HK-2 (cell line): ENCODE data around the gene KISS1.
"Not testable (repeated sequence)": the region's sequence is repeated elsewhere in the genome, so short reads cannot be mapped to it uniquely, and the experiment has no call there.

Experiments used
- DNase-seq: peaks from one replicate; pipeline ENCODE4 v3.0.0-alpha.2; 2018; ENCODE audit not compliant: unreplicated experiment

Gene KISS1

GRCh38 chr1:204196068-204196795 is at the start of gene KISS1:
Gene KISS1, minus strand, starts transcription at chr1:204196491. Its CDS starts 3,615 bp downstream, at chr1:204192876.
- DNase-seq: no peak

GRCh38 chr1:204242920-204243319 is 46.6 kb upstream of the KISS1 start:
- DNase-seq: no peak

GRCh38 chr1:204241914-204242313 is 45.6 kb upstream of the KISS1 start:
- DNase-seq: no peak

- DNase-seq: no peak
Measured at GRCh38 chr1:204241050-204241449, 44.8 kb upstream of the KISS1 start.

- DNase-seq: no peak
Measured at GRCh38 chr1:204240233-204240632, 43.9 kb upstream of the KISS1 start.

- DNase-seq: not testable (repeated sequence)
Measured at GRCh38 chr1:204239401-204239800, 43.1 kb upstream of the KISS1 start.

GRCh38 chr1:204238520-204238919 is 42.2 kb upstream of the KISS1 start:
- not testable (repeated sequence) for DNase-seq

GRCh38 chr1:204237515-204237914 is 41.2 kb upstream of the KISS1 start:
- DNase-seq: not testable (repeated sequence)

GRCh38 chr1:204232526-204232925 is 36.2 kb upstream of the KISS1 start:
- DNase-seq: no peak

GRCh38 chr1:204230211-204230610 is 33.9 kb upstream of the KISS1 start:
- no peak for DNase-seq

- DNase-seq: no peak
Measured at GRCh38 chr1:204228896-204229295, 32.6 kb upstream of the KISS1 start.

- no peak for DNase-seq
Measured at GRCh38 chr1:204227996-204228785, 31.9 kb upstream of the KISS1 start.

- no peak for DNase-seq
Measured at GRCh38 chr1:204227351-204227750, 31.1 kb upstream of the KISS1 start.

GRCh38 chr1:204225841-204226735 is 29.8 kb upstream of the KISS1 start:
- no peak for DNase-seq

GRCh38 chr1:204224655-204225054 is 28.4 kb upstream of the KISS1 start:
- no peak for DNase-seq

- no peak for DNase-seq
Measured at GRCh38 chr1:204223129-204223860, 27.0 kb upstream of the KISS1 start.

- no peak for DNase-seq
Measured at GRCh38 chr1:204222764-204223055, 26.4 kb upstream of the KISS1 start.

- DNase-seq: no peak
Measured at GRCh38 chr1:204222006-204222763, 25.9 kb upstream of the KISS1 start.

GRCh38 chr1:204221271-204221670 is 25.0 kb upstream of the KISS1 start:
- DNase-seq: no peak

- DNase-seq: no peak
Measured at GRCh38 chr1:204219971-204220616, 23.8 kb upstream of the KISS1 start.
